HUDEP-2 (cell line): ENCODE results near the gene C15orf61.

Experiments
- DNase-seq, 76 experiments: peaks; one replicate each; lab custom pipeline; 2025; ENCODE audit not compliant: unreplicated experiment in 76 of 76; lab: John Stamatoyannopoulos, UW

C15orf61 gene

GRCh38 chr15:67579164-67579563, 58.2 kb downstream of the C15orf61 start:
- no peak for DNase-seq
